GM19455 (cell line): ENCODE results near the gene ICA1.

Source experiments
- ATAC-seq: cut with Tn5 transposase; IDR thresholded peaks from one replicate; pipeline ENCODE4 v1.9.1; 2021; ENCODE audit not compliant: unreplicated experiment

Gene ICA1

DNA sequence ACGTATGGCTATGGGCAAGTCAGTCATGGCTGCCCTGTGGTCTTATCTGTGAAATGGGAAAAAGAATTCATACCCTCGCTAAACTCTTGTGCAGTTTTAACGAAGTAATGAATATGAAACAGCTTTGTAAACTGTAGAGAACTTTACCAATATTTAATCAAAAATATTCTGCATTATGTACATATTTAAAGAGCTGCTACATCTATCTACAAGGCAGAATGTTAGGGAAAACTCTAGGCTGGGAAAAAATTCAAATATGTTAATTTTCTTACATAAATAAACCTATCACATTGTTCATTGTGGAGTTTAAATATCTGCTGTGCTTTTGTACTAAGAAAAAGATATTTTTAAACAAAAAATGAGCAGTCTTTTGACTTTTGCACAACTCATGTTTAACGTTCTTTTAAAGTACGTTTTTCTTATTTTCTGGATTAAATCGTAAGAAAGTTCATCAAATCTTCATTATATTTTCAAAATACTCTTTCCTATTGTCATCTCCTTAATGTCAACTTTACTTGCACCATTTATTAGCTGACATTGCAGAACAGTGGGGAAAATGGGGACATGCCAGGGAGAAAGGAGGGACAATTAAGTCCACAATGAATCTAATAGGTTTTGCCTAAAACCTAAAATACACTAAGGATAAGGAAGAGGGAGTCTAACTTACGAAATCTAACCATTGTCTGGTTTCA lies 57.5 kb downstream of the ICA1 start:
- no peak for ATAC-seq

- ATAC-seq = no peak
These were observed 60.0 kb downstream of the ICA1 start for GRCh38 chr7:8201846-8202441.

- no peak for ATAC-seq
These were observed 61.2 kb downstream of the ICA1 start for GRCh38 chr7:8200717-8201116.

DNA sequence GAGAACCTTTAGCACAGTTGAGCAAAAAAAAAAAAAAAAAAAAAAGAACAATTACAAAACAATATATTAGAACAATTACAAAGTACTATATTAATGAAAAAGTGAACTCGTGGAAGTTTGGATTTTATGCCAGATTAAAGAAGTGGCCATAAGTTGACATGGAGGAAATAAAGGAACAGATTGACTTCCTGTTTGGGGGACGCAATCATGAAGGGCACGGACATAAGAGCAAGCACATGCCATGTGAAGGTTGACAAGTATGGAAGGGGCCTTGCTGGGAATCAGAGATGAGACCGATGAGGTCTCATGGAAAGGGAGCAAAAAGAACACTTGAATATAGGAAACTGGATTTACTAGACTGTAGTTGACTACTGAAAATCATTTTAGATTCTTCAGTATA lies 61.7 kb downstream of the ICA1 start:
- no peak for ATAC-seq

- ATAC-seq = no peak
These were observed 63.8 kb downstream of the ICA1 start for GRCh38 chr7:8197994-8198698.

GRCh38 chr7:8192897-8193296 lies 69.1 kb downstream of the ICA1 start:
- no peak for ATAC-seq

- peak; percentile 80 for ATAC-seq
These were observed 71.7 kb downstream of the ICA1 start for GRCh38 chr7:8190119-8190895.

- no peak for ATAC-seq
These were observed 72.3 kb downstream of the ICA1 start for GRCh38 chr7:8189625-8190024.

DNA sequence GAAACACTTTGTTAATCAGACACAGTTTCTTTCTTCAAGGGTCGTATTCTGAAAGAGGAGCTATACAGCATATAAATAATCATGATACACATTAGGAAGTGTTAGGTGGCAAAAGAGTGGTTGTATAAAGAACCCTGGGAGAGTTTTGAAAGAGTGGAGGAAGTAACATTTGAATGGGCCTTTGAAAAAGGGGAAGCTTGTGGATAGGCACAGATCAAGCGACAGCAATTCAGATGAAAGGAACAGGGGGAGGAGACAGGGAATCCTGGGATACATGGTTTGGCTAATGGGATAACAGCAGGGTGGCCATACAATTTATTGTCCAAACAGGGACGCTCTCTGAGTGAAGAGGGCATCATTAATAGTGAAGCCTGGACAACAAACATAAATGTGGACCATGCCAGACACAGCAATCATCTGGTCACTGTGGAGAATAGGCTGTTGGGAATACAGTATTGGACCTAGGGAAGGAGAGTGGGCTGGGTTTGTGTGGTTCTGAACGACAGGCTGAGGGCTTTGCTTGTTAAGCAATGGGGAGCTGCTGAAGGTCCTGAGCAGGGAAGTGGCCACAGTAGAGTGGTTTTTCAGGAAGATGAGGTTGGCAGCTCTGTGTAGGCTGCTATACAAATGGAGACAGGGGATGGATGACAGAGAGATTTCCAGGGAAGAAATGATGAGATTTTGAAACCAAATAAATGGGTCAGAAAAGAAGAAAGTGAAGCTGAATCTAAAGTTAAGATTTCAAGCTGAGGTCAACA lies 75.9 kb downstream of the ICA1 start:
- ATAC-seq = no peak

DNA sequence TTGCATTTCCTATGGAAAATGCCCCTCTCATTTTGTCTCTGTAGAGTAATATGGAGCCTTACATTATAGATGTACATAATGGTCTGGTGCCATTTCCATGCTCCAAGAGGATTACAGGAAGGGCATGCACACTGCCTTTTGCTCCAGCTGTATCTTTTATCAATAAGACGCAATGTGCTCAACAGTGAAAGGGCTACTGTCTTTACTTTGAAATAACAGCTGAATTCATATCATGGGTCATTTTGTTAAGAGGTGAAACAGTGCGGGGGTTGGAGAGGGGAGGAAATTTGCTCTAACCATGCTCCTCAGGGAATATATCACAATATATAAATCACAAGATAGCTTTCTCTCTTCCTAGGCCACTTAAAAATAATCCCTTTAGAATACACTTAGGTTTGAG lies 77.7 kb downstream of the ICA1 start:
- ATAC-seq = no peak

DNA sequence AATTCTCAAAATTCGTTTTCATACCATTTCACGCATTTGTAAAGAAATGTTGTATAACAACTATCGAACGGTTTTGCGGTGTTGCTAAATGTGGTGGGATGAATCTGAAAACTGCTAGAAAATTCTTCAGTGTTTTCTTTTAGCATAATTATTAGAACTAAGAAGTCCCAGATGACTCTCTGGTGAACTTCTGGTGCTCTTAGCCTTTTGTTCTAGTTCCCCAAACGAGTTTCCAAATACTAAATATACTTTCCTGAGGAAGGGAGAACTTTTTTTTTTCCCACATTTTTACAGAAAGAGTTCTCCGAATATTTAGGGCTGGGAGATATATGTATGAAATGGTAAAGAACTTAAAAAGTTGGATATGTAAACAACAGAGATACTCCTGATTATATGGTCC lies 82.5 kb downstream of the ICA1 start:
- ATAC-seq = no peak

DNA sequence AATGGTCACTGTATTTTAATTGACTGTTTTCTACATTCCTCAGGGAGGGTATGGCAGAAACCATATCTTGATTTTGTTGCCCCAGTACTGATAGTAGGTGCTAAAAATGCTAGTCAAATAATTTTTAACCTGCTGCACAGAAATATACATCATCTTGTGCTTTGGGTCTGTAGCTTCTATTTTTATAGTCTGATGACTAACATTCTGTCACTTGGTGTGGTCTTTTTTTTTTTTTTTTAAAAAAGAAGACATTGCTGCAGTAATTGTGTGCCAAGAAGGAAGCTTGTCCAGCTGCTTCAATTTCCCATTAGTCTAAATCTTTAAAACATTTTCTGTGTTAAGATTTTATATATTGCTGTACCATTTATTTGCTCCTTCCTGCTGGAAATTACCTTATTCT lies 83.6 kb downstream of the ICA1 start:
- no peak for ATAC-seq

GRCh38 chr7:8177109-8177933 lies 84.6 kb downstream of the ICA1 start:
- ATAC-seq = peak; percentile 58

DNA sequence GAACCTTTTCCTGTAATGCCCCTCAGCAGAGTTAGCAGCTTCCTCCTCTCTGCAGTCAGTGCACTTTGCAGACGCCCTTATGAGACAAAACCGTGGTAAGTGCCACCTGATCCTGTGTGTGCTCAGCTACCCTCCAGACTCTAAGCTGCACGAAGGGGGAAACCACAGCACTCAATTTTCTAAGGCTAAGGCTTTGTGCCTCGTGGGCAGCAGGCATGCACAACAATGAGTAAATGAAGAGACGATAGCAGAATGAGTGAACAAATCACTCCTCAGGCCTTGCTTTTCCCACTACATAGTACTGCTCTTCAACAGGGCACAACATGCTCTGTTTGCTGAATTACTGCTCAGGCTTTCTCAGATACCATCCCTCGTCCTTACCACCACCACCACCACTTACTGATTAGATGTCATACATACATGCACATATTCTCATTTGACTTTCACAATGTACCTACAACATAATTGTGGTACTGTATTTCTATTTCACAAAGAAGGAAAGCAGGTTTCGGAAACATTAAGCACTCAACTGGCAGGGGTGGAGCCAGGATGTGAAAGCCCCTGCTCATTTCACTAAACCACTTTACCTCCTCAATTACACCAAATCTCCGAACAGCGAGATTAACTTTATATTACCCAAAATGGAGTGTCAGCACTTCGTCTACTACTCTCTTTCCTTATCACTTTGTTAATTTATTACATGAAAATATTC lies 85.4 kb downstream of the ICA1 start:
- peak; percentile 72 for ATAC-seq

GRCh38 chr7:8175929-8176369 lies 86.0 kb downstream of the ICA1 start:
- no peak for ATAC-seq

DNA sequence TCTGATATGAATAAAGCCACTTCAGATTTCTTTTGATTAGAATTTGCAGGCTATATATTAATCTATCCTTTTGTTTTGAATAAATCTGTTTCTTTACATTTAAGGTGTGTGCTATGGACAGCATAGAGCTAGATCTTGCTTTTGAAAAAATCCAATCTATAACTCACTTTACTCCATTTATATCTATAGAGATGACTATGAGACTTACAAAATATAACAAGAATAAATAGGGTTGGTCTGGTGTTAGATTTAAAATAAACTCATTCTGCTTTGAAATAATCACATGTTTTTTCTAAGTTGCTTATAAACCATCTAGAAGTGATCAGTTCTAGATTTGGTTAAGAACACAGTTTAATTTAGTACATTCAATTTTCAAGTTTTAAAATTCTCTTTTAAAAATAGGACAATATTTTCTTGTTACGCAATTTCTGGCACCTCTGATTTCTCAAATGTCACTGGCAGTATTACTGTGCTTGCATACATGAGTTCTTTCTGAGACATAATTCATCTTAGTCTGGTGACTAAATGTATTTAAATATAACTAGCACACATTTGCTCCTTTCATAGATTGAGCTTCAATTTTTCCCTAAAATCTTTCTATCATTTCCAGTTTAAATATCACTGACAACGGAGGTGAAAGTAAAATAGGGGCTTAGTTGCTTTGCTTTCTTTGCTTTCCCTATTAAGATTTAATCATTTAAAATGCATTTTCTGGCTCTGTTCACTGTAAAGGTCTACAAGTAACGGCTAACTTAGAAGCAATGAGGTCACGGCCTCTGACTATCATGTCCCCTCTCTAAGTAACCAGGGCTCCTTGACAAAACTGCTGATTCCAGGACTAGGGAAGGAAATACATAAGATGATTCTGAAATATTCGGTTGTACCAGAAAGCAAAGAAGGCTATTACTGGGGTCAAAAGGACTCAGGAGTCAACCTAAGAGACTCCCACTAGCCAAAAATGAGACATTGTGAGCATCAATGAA lies 89.3 kb downstream of the ICA1 start:
- no peak for ATAC-seq

- no peak for ATAC-seq
These were observed 92.8 kb downstream of the ICA1 start for GRCh38 chr7:8169171-8169570.

- ATAC-seq = no peak
These were observed 93.6 kb downstream of the ICA1 start for GRCh38 chr7:8168336-8168735.
